Measurements from ENCODE around the gene SLC6A12.

- TF ChIP-seq CTCF (conservative IDR thresholded peaks at IDR 0.05; ENCODE audit: low read depth, low read length), result no peak
- TF ChIP-seq EZH2 (IDR thresholded peaks at IDR 0.05; ENCODE audit: low read length, unreplicated experiment), result no peak
Measured at GRCh38 chr12:185576-185955, 28.4 kb downstream of the SLC6A12 start.
